Inflammatory macrophage (primary cell): Measurements from ENCODE around the gene GLIS1.
A peak's percentile ranks its signal among the peaks of the same experiment; 100 is the strongest.

ENCODE experiments used
- DNase-seq, 2 donors: peaks; one replicate each; pipeline ENCODE4 v3.0.0-alpha.2; 2020 to 2022

GLIS1 gene

DNA sequence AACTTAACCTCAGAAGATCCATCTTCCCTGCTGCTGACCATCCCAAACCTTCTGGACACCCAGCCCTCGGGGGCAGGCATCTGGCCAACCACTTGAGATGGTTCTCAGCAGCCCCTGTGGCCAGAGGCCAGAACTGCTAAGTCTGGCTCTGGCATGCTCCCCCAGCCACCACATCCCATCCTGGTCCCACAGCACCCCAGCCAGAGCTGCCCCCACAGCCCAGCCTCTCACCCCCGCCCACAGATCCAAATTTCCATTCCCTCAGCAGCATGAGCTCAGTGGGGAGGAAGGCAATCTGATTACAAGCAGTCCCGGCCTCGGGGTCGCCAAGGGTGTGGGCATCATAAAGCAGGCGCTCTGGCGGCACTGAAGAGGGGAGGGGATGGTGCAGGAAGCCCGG is 45.6 kb downstream of the GLIS1 start:
- DNase-seq = no peak

DNA sequence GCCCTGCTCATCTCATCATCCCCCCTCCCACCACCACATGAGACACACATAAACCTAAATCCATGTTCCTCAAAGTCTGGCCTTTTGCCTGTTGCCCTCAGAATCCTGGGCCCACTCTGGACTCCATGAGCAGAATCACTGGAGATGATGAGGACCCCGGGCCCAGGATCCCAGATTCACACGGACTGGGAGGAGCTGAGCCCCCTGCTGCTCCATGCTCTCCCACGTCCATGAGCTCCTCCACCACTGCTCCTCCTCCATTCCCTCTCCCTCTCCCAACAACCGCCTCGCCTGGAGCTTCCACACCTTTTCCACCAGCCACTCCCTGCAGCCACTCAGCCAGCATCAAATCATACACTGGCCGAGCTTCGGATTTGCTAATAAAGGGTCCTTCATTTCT is 47.6 kb downstream of the GLIS1 start:
- DNase-seq = no peak

- no peak for DNase-seq
These were observed 48.6 kb downstream of the GLIS1 start for GRCh38 chr1:53690411-53690810.

DNA sequence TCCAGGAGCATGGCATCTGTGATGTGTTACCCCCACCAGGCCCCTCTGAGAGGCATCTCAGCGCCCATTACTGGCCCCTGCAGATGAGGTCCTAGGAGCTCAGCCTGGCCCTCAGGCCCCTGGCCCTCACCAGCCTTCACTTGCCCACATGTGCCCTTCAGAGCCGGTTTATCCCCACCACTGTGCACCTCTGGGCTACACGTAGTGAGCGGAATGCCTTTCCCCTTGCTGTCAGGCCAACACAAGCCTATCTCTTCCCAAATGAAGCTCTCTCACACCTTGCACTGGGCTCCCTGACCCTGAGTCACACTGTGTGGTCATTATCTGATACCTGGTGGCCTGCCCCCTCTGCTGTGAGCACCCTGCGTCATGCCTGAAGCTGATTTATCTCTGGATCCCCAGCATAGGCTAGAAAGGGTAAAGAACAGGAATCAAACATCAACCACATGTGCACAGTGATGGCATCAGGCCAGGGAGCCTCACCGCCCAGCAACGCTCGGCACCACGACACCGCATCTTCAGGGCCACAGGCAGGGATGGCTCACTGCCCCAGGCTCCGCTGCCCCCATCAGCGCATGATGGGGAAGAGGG is 49.1 kb downstream of the GLIS1 start:
- DNase-seq = no peak

DNA sequence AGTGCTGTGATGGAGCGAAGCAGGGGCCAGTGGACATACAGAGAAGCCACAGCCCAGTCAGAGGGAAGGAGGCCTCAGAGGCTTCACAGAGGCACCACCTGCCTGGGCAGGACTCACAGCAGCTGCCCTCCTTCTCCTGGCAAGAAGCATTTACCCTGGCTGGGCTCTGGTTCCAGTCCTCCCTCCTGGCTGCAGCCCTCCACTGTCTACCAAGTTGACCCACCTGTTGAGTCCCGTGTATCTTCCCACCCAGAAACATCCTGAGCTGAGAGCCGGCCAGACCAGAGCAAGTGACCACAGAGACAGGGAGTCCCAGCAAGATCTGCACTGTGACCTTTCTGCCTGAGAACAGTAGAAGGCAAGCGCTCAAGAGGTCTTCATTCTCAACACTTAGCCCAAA is 49.7 kb downstream of the GLIS1 start:
- no peak for DNase-seq

- no peak for DNase-seq
These were observed 50.4 kb downstream of the GLIS1 start for GRCh38 chr1:53688381-53689102.

DNA sequence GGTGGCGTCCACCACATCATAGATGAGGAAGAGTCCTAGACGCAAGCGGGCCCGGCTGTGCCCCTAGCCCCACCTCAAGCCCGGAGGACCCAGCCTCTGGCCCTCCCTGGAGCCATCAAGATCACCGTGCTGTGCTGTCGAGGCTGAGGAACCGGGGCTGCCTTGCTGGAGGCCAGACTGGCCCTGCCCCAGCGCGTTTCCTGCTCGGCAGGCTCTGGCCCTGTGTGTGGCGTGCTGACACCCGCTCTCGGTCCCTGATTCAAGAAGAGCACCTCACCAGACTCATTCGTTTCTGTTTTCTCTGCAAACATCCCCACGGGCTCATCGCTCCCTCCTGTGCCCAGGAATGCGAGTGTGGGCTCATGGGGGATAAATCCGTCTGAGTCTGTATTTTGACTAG is 51.1 kb downstream of the GLIS1 start:
- no peak for DNase-seq

DNA sequence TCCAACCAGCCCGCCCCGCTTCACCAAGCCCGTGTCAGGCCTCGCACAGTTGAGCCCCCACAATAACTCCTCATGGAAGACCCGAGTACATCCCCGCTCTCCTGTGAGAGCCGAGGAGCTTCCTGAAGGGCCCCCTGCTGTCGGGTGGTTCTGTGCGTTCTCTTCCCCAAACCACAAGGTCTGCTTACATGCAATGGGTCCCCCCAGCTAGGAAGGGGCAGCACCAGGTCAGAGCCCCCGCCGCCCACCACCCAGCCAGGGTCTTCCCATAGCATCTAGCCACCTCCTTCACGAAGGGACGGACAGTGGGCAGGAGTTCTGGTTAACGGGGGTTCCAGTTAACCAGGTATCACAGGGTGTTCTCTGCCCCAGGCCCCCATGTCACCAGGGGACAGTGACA is 51.5 kb downstream of the GLIS1 start:
- DNase-seq = no peak

- DNase-seq = no peak
These were observed 52.0 kb downstream of the GLIS1 start for GRCh38 chr1:53686965-53687267.

GRCh38 chr1:53686091-53686964 is 52.6 kb downstream of the GLIS1 start:
- no peak for DNase-seq

- no peak for DNase-seq
These were observed 53.5 kb downstream of the GLIS1 start for GRCh38 chr1:53685272-53686051.

- DNase-seq = no peak
These were observed 54.2 kb downstream of the GLIS1 start for GRCh38 chr1:53684741-53685140.

- no peak for DNase-seq
These were observed 54.8 kb downstream of the GLIS1 start for GRCh38 chr1:53683986-53684740.

DNA sequence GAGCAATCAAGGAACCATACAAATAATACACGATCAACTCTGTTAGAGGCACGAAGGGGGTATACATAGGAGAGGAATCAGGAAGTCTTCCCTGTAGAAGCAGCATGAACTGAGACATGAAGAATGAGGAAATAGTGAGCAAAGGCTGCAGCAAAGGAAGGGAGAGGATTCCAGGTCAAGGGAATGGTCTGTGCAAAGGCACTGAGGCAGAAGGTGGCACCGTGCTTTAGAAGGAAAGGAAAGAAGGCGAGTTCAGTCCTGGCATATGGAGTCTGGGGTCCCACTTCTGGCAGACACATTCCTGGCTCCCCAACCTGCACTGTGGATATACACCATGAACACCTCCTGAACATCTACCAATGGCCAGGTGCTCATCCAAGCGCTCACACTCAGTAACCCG is 56.1 kb downstream of the GLIS1 start:
- no peak for DNase-seq

DNA sequence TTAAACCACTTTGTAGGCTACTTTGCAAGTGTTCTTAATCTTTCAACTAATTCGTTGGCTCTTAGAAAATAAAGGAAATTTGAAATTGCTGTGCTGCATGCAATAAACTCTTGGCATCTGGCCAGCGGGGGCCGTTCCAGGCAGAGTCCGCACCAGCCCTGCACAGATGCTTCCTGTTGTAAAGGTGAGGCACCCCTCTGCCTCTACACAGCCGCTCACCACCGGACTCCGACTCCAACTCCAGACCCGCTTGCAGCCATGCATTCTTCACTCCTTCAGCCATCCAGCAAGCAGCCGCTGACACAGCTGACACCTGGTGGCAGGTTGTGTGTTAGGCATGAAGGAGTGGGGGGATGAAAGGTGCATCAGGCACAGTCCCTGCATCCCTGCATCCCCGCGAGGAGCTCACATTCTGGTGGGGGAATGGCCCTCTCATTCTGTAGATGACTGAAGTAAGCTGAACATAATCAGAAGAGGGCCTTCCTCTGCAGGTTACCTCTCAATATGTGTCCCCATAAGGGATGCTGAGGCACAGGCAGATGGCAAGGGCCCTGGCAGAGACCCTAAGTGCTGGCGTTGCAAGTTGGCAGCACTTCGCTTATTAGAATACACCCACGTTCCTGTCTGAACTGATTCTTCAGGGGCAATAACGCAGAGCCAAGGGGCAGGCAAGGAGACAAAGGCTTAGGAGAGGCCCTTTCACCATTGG is 56.8 kb downstream of the GLIS1 start:
- DNase-seq = peak in 1 of 2 donors; percentile 4

DNA sequence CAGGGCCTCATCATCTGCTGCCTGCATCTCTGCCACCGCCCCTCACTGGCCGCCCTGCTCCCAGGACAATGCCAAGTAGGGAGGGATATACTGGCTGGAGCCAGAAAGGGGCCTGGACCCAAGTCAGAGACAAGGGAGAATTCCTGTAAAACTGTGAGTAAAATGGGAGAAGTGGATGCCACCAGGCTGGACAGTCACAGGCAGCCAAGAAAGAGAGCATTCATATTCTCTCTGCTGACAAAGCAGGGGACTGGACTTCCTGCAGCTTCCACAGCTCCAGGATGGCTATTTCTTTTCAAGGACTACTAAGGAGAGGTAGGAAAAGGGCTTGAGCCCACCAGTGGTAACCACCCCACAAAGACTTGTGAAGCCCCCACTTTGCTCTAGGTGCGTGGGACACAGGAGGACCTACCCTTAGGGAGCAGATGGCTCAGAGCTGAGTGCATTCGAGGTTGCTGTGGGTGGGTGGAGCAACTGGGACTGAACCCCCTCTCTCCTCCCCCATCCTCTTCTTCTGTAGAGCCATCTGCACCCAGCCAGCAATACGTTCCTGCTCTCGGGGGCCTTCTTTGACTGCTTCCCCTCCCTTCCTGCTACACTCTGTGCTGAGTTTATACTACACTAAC is 57.5 kb downstream of the GLIS1 start:
- DNase-seq = no peak

- DNase-seq = no peak
These were observed 58.1 kb downstream of the GLIS1 start for GRCh38 chr1:53680868-53681267.

DNA sequence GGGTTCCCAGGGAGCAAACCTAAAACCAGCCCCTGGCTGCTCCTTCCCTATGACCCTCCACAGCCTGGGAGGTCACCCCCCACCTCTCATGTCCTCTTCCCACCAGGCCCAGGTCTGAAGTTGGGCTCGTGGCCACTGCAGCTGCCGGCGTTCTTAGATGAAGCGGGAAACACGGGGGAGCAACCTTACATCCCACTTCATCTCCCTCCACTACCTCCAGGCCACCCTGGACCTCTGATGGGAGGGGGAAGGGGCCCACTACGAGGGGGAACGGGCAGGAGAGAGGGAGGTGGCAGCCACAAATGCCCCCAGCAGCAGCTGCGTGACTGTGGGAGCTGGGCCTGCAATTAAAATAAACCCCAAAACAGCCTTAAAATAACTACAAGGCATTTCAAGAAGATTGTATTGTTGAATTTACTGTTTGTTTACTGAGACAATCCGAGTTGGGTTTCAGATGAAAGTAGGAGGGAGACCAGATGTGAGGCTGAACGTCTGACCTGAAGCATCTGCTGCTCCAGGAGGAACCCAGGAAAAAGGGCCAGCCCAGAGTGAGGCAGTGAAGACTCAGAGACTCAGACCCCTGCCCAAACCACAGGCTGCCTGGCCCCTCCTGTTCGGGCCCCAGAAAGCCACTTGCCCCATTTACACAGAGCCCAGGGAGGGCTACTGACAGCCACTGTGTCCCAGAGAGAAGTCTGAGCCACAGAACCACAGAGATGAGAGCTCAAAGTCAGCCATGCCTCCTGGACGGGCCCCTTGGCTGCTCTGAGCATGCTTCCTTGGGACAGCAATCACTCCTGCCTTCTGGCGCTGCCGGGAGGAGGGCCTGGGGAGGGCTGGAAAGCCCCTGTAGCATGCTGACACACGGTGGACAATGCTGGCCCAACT is 59.8 kb downstream of the GLIS1 start:
- DNase-seq = no peak

GRCh38 chr1:53678507-53678906 is 60.5 kb downstream of the GLIS1 start:
- no peak for DNase-seq

DNA sequence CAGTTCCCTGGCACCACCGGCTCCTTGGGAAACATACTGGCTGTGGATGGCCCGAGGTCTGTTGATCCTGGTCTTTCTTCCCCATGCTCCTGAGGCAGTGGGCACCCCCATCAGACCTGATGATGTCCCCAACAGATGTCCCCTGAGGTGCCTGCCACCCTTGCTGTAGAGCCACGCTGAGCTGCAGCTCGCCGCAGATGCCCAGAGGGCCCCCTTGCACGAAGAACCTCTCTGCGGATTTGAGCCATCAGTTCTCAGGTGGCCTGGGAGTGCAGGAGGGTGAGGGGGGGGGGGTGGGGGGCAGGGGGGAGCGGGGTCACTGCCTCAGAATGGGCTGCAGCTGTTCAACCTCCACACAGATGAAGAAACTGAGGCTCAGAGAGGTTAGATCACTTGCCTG is 60.9 kb downstream of the GLIS1 start:
- DNase-seq = no peak
